HEK293 (cell line): ENCODE data around the gene TBC1D5.

Experiments
- CTCF ChIA-PET: fragments of 350-600 bp; formaldehyde crosslinking; extraction: SDS; loops from one replicate; lab custom pipeline; 2021; ENCODE audit warnings: antibody characterized with exemption; lab: Yijun Ruan, JAX
- POLR2A ChIA-PET: fragments of 300-600 bp; formaldehyde crosslinking; extraction: SDS; loops from one replicate; lab custom pipeline; 2020; ENCODE audit warnings: antibody characterized with exemption, inconsistent platforms; lab: Yijun Ruan, JAX
- H3K27ac ChIP-seq: fragments of 200-500 bp; sonication (Bioruptor generic); 2 replicates; pipeline ENCODE4 v1.5.1; 2014; ENCODE audit warnings: low read depth, low read length, control low read depth, inconsistent platforms; ENCODE audit errors: extremely low read depth
- H3K36me3 ChIP-seq, 2 experiments: fragments of 200-500 bp in 1 of 2; sonication (Bioruptor generic) in 1 of 2; 1 replicate in 1 of 2; 2 replicates in 1 of 2; pipeline ENCODE4 v1.5.1; 2014 to 2017; ENCODE audit warnings: inconsistent platforms in 2 of 2, low read length in 2 of 2; ENCODE audit not compliant: control insufficient read depth in 2 of 2, insufficient read depth in 1 of 2
- H3K4me1 ChIP-seq: fragments of 200-500 bp; sonication (Bioruptor generic); 2 replicates; pipeline ENCODE4 v1.5.1; 2014; ENCODE audit warnings: mild to moderate bottlenecking, low read length, inconsistent platforms; ENCODE audit not compliant: control insufficient read depth, insufficient read depth
- H3K4me3 ChIP-seq: 2 replicates; pipeline ENCODE4 v1.5.1; 2011; ENCODE audit warnings: low read depth, mild to moderate bottlenecking, control low read depth, low read length, moderate library complexity
- H3K9me3 ChIP-seq: fragments of 200-500 bp; sonication (Bioruptor generic); 2 replicates; pipeline ENCODE4 v1.5.1; 2014; ENCODE audit warnings: low read depth, low read length, inconsistent platforms; ENCODE audit not compliant: control insufficient read depth, insufficient read depth
- FEZF1 ChIP-seq: fragments of 450-650 bp; formaldehyde crosslinking; IDR thresholded peaks from 2 replicates; pipeline ENCODE4 v1.5.1; 2016; ENCODE audit warnings: missing biosample characterization, missing genetic modification characterization
- HOXA7 ChIP-seq: sonication (generic); formaldehyde crosslinking; IDR thresholded peaks from 2 replicates; pipeline ENCODE4 v1.8.1; 2022; ENCODE audit warnings: missing genetic modification reagents, borderline replicate concordance
- HOXC10 ChIP-seq: sonication (generic); formaldehyde crosslinking; IDR thresholded peaks from 2 replicates; pipeline ENCODE4 v1.8.1; 2023; ENCODE audit warnings: mild to moderate bottlenecking, missing genetic modification reagents
- HOXD13 ChIP-seq: sonication (generic); formaldehyde crosslinking; IDR thresholded peaks from 2 replicates; pipeline ENCODE4 v1.8.0; 2022; ENCODE audit warnings: missing genetic modification reagents, borderline replicate concordance
- KLF1 ChIP-seq: fragments of 450-650 bp; formaldehyde crosslinking; IDR thresholded peaks from 2 replicates; pipeline ENCODE4 v1.5.1; 2016; ENCODE audit warnings: missing biosample characterization, missing genetic modification characterization
- PRDM6 ChIP-seq: fragments of 450-650 bp; formaldehyde crosslinking; IDR thresholded peaks from 2 replicates; pipeline ENCODE4 v1.5.1; 2017; ENCODE audit warnings: missing biosample characterization, missing genetic modification characterization
- RBAK ChIP-seq: fragments of 450-650 bp; formaldehyde crosslinking; IDR thresholded peaks from 2 replicates; pipeline ENCODE4 v1.5.1; 2016; ENCODE audit warnings: missing biosample characterization, missing genetic modification characterization
- SCRT1 ChIP-seq: fragments of 450-650 bp; formaldehyde crosslinking; IDR thresholded peaks from 2 replicates; pipeline ENCODE4 v1.5.1; 2016; ENCODE audit warnings: missing biosample characterization, missing genetic modification characterization, borderline replicate concordance
- SCRT2 ChIP-seq: fragments of 450-650 bp; formaldehyde crosslinking; IDR thresholded peaks from 2 replicates; pipeline ENCODE4 v1.5.1; 2016; ENCODE audit warnings: missing biosample characterization, missing genetic modification characterization
- SP3 ChIP-seq: fragments of 450-650 bp; formaldehyde crosslinking; IDR thresholded peaks from 2 replicates; pipeline ENCODE4 v1.5.1; 2016; ENCODE audit warnings: missing biosample characterization, missing genetic modification characterization
- SP7 ChIP-seq: fragments of 450-650 bp; formaldehyde crosslinking; IDR thresholded peaks from 2 replicates; pipeline ENCODE4 v1.5.1; 2016; ENCODE audit warnings: missing biosample characterization, missing genetic modification characterization
- YY1 ChIP-seq: fragments of 450-650 bp; formaldehyde crosslinking; IDR thresholded peaks from 2 replicates; pipeline ENCODE4 v1.5.1; 2018; ENCODE audit warnings: missing biosample characterization, missing genetic modification characterization
- ZBTB17 ChIP-seq: fragments of 450-650 bp; formaldehyde crosslinking; IDR thresholded peaks from 2 replicates; pipeline ENCODE4 v1.5.1; 2016; ENCODE audit warnings: missing biosample characterization, missing genetic modification characterization
- ZFP69B ChIP-seq: fragments of 450-650 bp; formaldehyde crosslinking; IDR thresholded peaks from 2 replicates; pipeline ENCODE4 v1.5.1; 2016; ENCODE audit warnings: missing biosample characterization, missing genetic modification characterization
- ZNF121 ChIP-seq: fragments of 450-650 bp; formaldehyde crosslinking; IDR thresholded peaks from 2 replicates; pipeline ENCODE4 v1.5.1; 2016; ENCODE audit warnings: missing biosample characterization, missing genetic modification characterization
- ZNF202 ChIP-seq: fragments of 450-650 bp; formaldehyde crosslinking; IDR thresholded peaks from 2 replicates; pipeline ENCODE4 v1.5.1; 2016; ENCODE audit warnings: missing biosample characterization, missing genetic modification characterization, borderline replicate concordance
- ZNF324 ChIP-seq: fragments of 450-650 bp; formaldehyde crosslinking; IDR thresholded peaks from 2 replicates; pipeline ENCODE4 v1.5.1; 2016; ENCODE audit warnings: missing biosample characterization, missing genetic modification characterization
- ZNF473 ChIP-seq: fragments of 450-650 bp; formaldehyde crosslinking; IDR thresholded peaks from 2 replicates; pipeline ENCODE4 v1.5.1; 2017; ENCODE audit warnings: missing biosample characterization, missing genetic modification characterization
- ZNF518A ChIP-seq: fragments of 450-650 bp; formaldehyde crosslinking; conservative IDR thresholded peaks from 2 replicates; pipeline ENCODE4 v1.5.1; 2016; ENCODE audit warnings: low read depth, missing biosample characterization, missing genetic modification characterization
- TF ChIP-seq, protein P1 (sequence below): fragments of 450-650 bp; formaldehyde crosslinking; IDR thresholded peaks from 2 replicates; pipeline ENCODE4 v1.5.1; 2017; ENCODE audit warnings: missing biosample characterization, missing genetic modification characterization
- TF ChIP-seq, protein P2 (sequence below): fragments of 450-650 bp; formaldehyde crosslinking; IDR thresholded peaks from 2 replicates; pipeline ENCODE4 v1.5.1; 2016; ENCODE audit warnings: missing biosample characterization, missing genetic modification characterization
- TF ChIP-seq, protein P3 (sequence below): fragments of 450-650 bp; formaldehyde crosslinking; IDR thresholded peaks from 2 replicates; pipeline ENCODE4 v1.5.1; 2016; ENCODE audit warnings: missing biosample characterization, missing genetic modification characterization

Gene TBC1D5

GRCh38 chr3:17680530-17680929 lies 61.9 kb downstream of the TBC1D5 start:
- Histone ChIP-seq H3K36me3 (no peaks in the 10 kb centered on the region), H3K4me3 (no peak overlapping the region), H3K9me3 (no peaks in the 10 kb centered on the region), H3K27ac (no peak overlapping the region), H3K4me1 (no peaks in the 10 kb centered on the region)
- CTCF ChIA-PET = no interaction called here
- TF ChIP-seq HOXD13 = no peak
- TF ChIP-seq ZNF518A = no peak
- TF ChIP-seq SP3 = no peak
- TF ChIP-seq SCRT1 (tag by site-specific recombination) = no peak
- TF ChIP-seq HOXC10 = no peak
- POLR2A ChIA-PET = no interaction called here

- H3K4me3 ChIP-seq = no peak overlapping the region
- no peaks in the 10 kb centered on the region for H3K4me1 ChIP-seq
- H3K36me3 ChIP-seq = no peaks in the 10 kb centered on the region
- H3K9me3 ChIP-seq = no peaks in the 10 kb centered on the region
- TF ChIP-seq, protein P1, sequence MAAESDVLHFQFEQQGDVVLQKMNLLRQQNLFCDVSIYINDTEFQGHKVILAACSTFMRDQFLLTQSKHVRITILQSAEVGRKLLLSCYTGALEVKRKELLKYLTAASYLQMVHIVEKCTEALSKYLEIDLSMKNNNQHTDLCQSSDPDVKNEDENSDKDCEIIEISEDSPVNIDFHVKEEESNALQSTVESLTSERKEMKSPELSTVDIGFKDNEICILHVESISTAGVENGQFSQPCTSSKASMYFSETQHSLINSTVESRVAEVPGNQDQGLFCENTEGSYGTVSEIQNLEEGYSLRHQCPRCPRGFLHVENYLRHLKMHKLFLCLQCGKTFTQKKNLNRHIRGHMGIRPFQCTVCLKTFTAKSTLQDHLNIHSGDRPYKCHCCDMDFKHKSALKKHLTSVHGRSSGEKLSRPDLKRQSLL (tag by site-specific recombination) = no peak
- TF ChIP-seq SP7 (tag by site-specific recombination) (no peak), KLF1 (tag by site-specific recombination) (no peak), ZNF473 (tag by site-specific recombination) (no peak), SCRT2 (tag by site-specific recombination) (no peak), YY1 (tag by site-specific recombination) (no peak), ZBTB17 (no peak), ZNF324 (tag by site-specific recombination) (no peak), ZFP69B (tag by site-specific recombination) (no peak)
- CTCF ChIA-PET = no interaction called here
- H3K27ac ChIP-seq = no peak overlapping the region
- POLR2A ChIA-PET = no interaction called here
Measured at GRCh38 chr3:17678116-17678741, 64.2 kb downstream of the TBC1D5 start.

- no peak overlapping the region for H3K4me3 ChIP-seq
- H3K27ac ChIP-seq = no peak overlapping the region
- POLR2A ChIA-PET = no interaction called here
- H3K9me3 ChIP-seq = no peaks in the 10 kb centered on the region
- no peaks in the 10 kb centered on the region for H3K4me1 ChIP-seq
- no peaks in the 10 kb centered on the region for H3K36me3 ChIP-seq
- CTCF ChIA-PET = no interaction called here
- TF ChIP-seq, protein P2, sequence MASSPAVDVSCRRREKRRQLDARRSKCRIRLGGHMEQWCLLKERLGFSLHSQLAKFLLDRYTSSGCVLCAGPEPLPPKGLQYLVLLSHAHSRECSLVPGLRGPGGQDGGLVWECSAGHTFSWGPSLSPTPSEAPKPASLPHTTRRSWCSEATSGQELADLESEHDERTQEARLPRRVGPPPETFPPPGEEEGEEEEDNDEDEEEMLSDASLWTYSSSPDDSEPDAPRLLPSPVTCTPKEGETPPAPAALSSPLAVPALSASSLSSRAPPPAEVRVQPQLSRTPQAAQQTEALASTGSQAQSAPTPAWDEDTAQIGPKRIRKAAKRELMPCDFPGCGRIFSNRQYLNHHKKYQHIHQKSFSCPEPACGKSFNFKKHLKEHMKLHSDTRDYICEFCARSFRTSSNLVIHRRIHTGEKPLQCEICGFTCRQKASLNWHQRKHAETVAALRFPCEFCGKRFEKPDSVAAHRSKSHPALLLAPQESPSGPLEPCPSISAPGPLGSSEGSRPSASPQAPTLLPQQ (tag by site-specific recombination) = no peak
- TF ChIP-seq ZNF202 (tag by site-specific recombination) (no peak), PRDM6 (tag by site-specific recombination) (no peak), FEZF1 (tag by site-specific recombination) (no peak), ZNF121 (tag by site-specific recombination) (no peak), RBAK (tag by site-specific recombination) (no peak), HOXA7 (CRISPR knock-in tag) (no peak)
- TF ChIP-seq, protein P3, sequence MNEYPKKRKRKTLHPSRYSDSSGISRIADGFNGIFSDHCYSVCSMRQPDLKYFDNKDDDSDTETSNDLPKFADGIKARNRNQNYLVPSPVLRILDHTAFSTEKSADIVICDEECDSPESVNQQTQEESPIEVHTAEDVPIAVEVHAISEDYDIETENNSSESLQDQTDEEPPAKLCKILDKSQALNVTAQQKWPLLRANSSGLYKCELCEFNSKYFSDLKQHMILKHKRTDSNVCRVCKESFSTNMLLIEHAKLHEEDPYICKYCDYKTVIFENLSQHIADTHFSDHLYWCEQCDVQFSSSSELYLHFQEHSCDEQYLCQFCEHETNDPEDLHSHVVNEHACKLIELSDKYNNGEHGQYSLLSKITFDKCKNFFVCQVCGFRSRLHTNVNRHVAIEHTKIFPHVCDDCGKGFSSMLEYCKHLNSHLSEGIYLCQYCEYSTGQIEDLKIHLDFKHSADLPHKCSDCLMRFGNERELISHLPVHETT (tag by site-specific recombination) = no peak
Measured at GRCh38 chr3:17674082-17674686, 68.2 kb downstream of the TBC1D5 start.
